Cerebellar nuclear complex (tissue), 1 donor: ENCODE data around the gene ARCN1.
"Not testable (repeated sequence)": the region's sequence is repeated elsewhere in the genome, so short reads cannot be mapped to it uniquely, and the experiment has no call there.

Source experiments
- DNase-seq, 2 experiments: peaks; one replicate each; lab custom pipeline; 2025; lab: John Stamatoyannopoulos, UW

Gene ARCN1

DNA sequence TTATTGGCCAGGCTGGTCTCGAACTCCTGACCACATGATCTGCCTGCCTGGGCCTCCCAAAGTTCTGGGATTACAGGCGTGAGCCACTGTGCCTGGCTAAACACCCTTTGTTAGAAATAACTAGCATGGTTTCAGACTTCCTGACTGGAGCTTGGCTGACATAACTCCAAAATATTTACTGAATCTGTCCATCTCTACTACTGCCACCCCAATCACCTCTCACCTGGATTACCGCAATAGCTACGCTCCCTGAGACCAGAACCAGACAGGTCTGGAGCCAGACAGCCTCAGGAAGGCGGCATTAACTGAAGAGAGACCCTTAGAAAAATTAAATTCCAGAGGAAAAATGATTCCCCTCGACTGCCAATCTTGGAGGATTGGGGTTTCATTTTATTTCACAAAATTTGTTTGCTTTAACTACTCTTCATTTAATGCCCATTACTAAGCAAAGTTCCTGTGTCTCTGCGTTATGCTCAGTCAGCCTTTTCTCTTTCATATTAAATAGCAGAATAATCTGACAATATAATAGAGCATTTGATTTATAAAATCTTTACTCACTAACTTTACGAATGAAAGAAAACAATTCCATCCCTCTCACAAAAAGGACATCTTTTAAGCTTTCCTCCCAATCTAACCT is 28.1 kb upstream of the ARCN1 start:
- no peak for DNase-seq

DNA sequence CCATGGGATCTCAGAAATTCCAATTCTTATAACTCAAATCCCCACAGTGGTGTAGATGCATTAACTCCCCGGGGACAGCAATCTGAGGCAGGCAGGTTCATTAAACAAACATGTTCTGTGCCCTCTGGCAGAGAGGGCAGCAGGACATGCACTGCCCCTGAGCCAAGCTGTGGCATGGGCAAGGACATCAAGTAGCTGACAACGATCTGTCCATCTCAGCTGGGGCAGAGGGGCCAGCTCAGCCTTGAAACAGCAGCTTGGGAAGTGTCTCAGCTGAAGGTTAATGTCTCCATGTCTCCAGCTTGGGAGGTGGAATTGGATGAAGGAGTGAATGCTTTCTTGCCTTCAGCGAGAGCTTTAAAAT is 27.6 kb upstream of the ARCN1 start:
- no peak for DNase-seq

GRCh38 chr11:118545533-118545932 is 26.7 kb upstream of the ARCN1 start:
- DNase-seq: no peak

DNA sequence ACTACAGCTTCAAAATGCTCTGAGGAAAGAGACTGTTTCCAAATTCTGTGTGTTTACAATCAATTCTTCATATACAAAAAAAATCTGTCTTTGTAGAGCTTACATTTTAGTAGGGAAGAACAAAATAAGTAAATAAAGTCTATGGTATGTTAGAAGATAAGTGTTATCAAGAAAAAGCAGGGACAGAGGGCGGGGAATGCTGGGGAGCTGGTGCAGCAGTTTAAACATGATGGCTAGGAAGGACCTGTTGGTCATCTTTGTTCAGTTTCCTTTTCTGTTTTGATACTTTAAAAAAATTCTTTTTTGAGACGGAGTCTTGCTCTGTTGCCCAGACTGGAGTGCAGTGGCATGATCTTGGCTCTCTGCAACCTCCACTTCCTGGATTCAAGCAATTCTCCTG is 25.1 kb upstream of the ARCN1 start:
- DNase-seq: no peak

DNA sequence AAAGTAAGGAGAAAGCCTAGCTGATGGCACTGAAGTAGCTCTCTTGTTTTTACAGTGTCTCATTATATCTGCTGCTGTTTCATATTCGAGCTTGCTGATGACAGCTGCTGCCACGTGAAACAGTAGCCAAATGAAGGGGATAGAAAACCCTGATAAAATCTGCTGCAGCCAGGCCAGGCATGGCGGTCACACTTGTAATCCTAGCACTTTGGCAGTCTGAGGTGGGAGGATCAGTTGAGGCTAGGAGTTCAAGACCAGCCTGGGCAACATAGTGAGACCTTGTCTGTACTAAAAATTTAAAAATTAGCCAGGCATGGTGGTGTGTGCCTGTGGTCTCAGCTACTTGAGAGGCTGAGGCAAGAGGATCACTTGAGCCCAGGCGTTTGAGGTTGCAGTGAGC is 19.9 kb upstream of the ARCN1 start:
- no peak for DNase-seq

- no peak for DNase-seq
Measured at GRCh38 chr11:118560806-118561205, 11.4 kb upstream of the ARCN1 start.

DNA sequence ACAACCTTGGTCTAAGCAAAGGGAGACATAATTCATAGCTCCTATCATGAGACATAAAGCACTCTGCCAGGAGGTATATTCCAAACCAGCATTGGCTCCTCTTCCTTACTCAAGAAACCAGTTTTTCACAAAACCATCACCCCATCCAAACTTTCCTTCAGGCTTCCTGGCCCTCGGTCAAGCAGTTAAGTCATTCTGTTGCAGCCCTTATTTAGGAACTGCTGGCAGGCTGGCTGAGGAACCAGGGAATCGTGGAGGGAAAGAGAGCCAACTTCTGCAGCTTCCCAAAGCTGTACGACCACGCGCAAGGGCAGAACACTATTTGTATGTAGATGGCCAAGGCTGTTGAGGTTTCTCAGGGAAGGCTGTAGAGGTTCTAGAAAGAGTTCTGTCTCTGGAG is 7.2 kb upstream of the ARCN1 start:
- DNase-seq: no peak

- DNase-seq: no peak
Measured at GRCh38 chr11:118569670-118570069, 2.5 kb upstream of the ARCN1 start.

DNA sequence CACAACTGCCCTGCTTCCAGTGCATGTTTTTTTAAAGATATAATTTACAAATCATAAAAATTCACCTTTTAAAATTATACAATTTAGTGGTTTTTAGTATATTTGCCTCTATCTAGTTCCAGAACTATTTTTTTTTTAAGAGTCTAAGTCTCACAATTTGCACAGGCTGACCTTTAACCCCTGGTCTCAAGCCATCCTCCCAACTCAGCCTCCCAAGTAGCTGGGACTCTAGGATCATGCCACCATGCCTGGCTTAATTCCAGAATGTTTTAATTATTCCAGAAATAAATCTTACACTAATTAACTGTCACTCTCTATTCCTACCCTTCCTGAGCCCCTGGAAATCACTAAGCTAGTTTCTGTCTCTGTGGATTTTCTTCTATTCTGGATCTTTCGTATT is 1.4 kb upstream of the ARCN1 start:
- DNase-seq: no peak

DNA sequence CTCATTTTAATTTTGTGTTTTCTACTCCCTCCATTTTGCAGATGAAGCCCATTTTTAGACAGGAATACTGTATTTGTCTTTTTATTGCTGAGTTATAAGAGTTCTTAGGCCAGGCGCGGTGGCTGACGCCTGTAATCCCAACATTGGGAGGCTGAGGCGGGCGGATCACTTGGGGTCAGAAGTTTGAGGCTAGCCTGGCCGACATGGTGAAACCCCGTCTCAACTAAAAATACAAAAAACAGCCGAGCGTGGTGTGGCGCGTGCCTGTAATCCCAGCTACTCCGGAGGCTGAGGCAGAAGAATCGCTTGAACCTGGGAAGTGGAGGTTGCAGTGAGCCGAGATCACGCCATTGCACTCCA is 528 bp upstream of the ARCN1 start:
- DNase-seq: not testable (repeated sequence)

GRCh38 chr11:118572981-118573550 is 857 bp downstream of the ARCN1 start:
- DNase-seq: no peak

DNA sequence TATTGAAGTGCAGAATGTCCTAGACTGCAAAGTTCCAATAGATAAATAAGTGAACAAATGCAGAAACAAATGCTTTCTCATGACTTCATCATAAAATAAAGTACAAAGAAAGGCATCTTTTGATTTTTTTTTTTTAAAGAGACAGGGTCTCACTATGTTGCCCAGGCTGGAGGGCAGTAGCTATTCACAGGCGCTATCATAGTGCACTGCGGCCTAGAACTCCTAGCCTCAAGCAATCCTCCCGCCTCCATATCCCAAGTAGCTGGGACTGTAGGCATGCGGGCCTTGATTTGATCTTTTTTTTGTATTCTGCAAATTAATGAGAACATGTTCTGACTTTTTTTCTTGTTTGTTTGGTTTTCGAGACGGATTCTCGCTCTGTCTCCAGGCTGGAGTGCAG is 2.4 kb downstream of the ARCN1 start:
- no peak for DNase-seq

- not testable (repeated sequence) for DNase-seq
Measured at GRCh38 chr11:118577995-118578394, 5.8 kb downstream of the ARCN1 start.

DNA sequence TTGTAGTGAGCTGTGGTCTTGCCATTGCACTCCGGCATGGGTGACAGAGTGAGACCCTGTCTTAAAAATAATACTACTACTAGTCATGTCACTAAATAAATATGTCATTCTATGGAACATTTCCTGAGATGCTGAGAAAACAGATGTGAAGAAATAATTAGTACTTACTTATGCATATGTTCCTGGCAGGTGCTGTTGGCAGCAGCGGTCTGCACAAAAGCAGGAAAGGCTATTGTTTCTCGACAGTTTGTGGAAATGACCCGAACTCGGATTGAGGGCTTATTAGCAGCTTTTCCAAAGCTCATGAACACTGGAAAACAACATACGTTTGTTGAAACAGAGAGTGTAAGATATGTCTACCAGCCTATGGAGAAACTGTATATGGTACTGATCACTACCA is 8.8 kb downstream of the ARCN1 start:
- no peak for DNase-seq

GRCh38 chr11:118587952-118588351 is 15.7 kb downstream of the ARCN1 start:
- no peak for DNase-seq

GRCh38 chr11:118592616-118593367 is 20.6 kb downstream of the ARCN1 start:
- DNase-seq: no peak

GRCh38 chr11:118594984-118595383 is 22.8 kb downstream of the ARCN1 start:
- not testable (repeated sequence) for DNase-seq

GRCh38 chr11:118596224-118597146 is 24.3 kb downstream of the ARCN1 start:
- no peak for DNase-seq

- DNase-seq: no peak
Measured at GRCh38 chr11:118597556-118597955, 25.3 kb downstream of the ARCN1 start.

DNA sequence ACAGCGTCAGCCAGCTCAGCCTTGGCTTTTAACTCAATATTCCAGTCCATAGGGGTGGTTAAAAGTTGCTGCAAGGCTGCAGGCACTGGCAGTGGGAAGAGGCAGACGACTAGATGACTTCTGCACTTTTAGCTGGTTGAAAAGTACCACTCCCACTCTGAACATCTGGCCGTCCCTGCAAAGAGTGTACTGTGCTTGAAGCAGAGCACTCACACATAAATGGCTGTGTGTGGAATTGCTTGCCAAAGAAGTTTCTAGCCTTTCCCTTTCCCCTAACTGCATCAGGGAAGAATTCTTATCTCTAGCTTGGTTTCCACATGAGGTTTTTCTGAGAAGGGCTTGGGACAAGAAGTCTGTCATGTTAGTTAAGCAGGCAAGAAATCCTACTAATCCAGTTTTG is 30.1 kb downstream of the ARCN1 start:
- no peak for DNase-seq

GRCh38 chr11:118603709-118604108 is 31.5 kb downstream of the ARCN1 start:
- not testable (repeated sequence) for DNase-seq

GRCh38 chr11:118604566-118604965 is 32.4 kb downstream of the ARCN1 start:
- DNase-seq: no peak
